Measurements from ENCODE around the gene CAMSAP2.
A peak's percentile ranks its signal among the peaks of the same experiment; 100 is the strongest.

CAMSAP2 gene

GRCh38 chr1:200738327-200738948 lies at the start of gene CAMSAP2:
CAMSAP2 (plus strand) TSS chr1:200738893; CDS start chr1:200739828, 935 bp downstream.
- H3K4me3 ChIP-seq (ENCODE audit: low read depth, low read length), result peak within 1 kb of the TSS; percentile 99
- DNase-seq (ENCODE audit: low read depth), result peak; percentile 81
- TF ChIP-seq CTCF (IDR thresholded peaks at IDR 0.05; ENCODE audit: insufficient read depth, low read depth, low read length, missing control alignments), result no peak

GRCh38 chr1:200692316-200692715 lies 46.4 kb upstream of the CAMSAP2 start:
- no peak for DNase-seq (ENCODE audit: low read depth)
- TF ChIP-seq CTCF (IDR thresholded peaks at IDR 0.05; ENCODE audit: insufficient read depth, low read depth, low read length, missing control alignments), result no peak
- no peak overlapping the region for H3K4me3 ChIP-seq (ENCODE audit: low read depth, low read length)

GRCh38 chr1:200693327-200693726 lies 45.4 kb upstream of the CAMSAP2 start:
- peak; percentile 6 for DNase-seq (ENCODE audit: low read depth)
- TF ChIP-seq CTCF (IDR thresholded peaks at IDR 0.05; ENCODE audit: insufficient read depth, low read depth, low read length, missing control alignments), result no peak
- no peak overlapping the region for H3K4me3 ChIP-seq (ENCODE audit: low read depth, low read length)

- TF ChIP-seq CTCF (IDR thresholded peaks at IDR 0.05; ENCODE audit: insufficient read depth, low read depth, low read length, missing control alignments), result no peak
- H3K4me3 ChIP-seq (ENCODE audit: low read depth, low read length), result no peak overlapping the region
- DNase-seq (ENCODE audit: low read depth), result no peak
Measured at GRCh38 chr1:200694738-200695137, 44.0 kb upstream of the CAMSAP2 start.

- DNase-seq (ENCODE audit: low read depth), result peak; percentile 11
- no peak overlapping the region for H3K4me3 ChIP-seq (ENCODE audit: low read depth, low read length)
- TF ChIP-seq CTCF (IDR thresholded peaks at IDR 0.05; ENCODE audit: insufficient read depth, low read depth, low read length, missing control alignments), result no peak
Measured at GRCh38 chr1:200699871-200700270, 38.8 kb upstream of the CAMSAP2 start.

- TF ChIP-seq CTCF (IDR thresholded peaks at IDR 0.05; ENCODE audit: insufficient read depth, low read depth, low read length, missing control alignments), result no peak
- DNase-seq (ENCODE audit: low read depth), result no peak
- H3K4me3 ChIP-seq (ENCODE audit: low read depth, low read length), result no peak overlapping the region
Measured at GRCh38 chr1:200704986-200705500, 33.6 kb upstream of the CAMSAP2 start.

Measured in GM12865 (cell line).